GM23248 (cell line): ENCODE measurements around the gene ZGLP1. TPM values are rescaled to one million over a fixed set of nuclear protein-coding genes. Genes with fewer than 3 reads are reported as not detected.

Experiments used
- DNase-seq: peaks from one replicate; pipeline ENCODE4 v3.0.0-alpha.2; 2015
- H2AFZ ChIP-seq: fragments of 200-600 bp; sonication (generic); 2 replicates; pipeline ENCODE4 v1.6.1; 2016; ENCODE audit warnings: antibody characterized with exemption
- H3F3A ChIP-seq: fragments of 200-600 bp; sonication (generic); 2 replicates; pipeline ENCODE4 v1.6.1; 2016; ENCODE audit warnings: mild to moderate bottlenecking, antibody characterized with exemption, mixed run types; ENCODE audit not compliant: insufficient read depth
- H3K27ac ChIP-seq: fragments of 200-600 bp; sonication (generic); 2 replicates; pipeline ENCODE4 v1.5.1; 2016; ENCODE audit warnings: mild to moderate bottlenecking
- H3K27me3 ChIP-seq: fragments of 200-600 bp; sonication (generic); replicated peaks from 2 replicates; pipeline ENCODE4 v1.6.1; 2016; ENCODE audit warnings: mild to moderate bottlenecking; ENCODE audit not compliant: insufficient read depth
- H3K36me3 ChIP-seq: fragments of 200-600 bp; sonication (generic); 2 replicates; pipeline ENCODE4 v1.6.1; 2016; ENCODE audit warnings: low read depth, mild to moderate bottlenecking
- H3K4me1 ChIP-seq: fragments of 200-600 bp; sonication (generic); 2 replicates; pipeline ENCODE4 v1.6.1; 2016; ENCODE audit warnings: mild to moderate bottlenecking; ENCODE audit not compliant: insufficient read depth
- H3K4me2 ChIP-seq: fragments of 200-600 bp; sonication (generic); one replicate; pipeline ENCODE4 v1.6.1; 2016; ENCODE audit warnings: mild to moderate bottlenecking; ENCODE audit not compliant: unreplicated experiment
- H3K4me3 ChIP-seq: fragments of 200-600 bp; sonication (generic); 2 replicates; pipeline ENCODE4 v1.5.1; 2016; ENCODE audit warnings: mild to moderate bottlenecking
- H3K79me2 ChIP-seq: fragments of 200-600 bp; sonication (generic); 2 replicates; pipeline ENCODE4 v1.6.1; 2016; ENCODE audit warnings: mild to moderate bottlenecking; ENCODE audit not compliant: insufficient read depth
- H3K9ac ChIP-seq: fragments of 200-600 bp; sonication (generic); 2 replicates; pipeline ENCODE4 v1.6.1; 2016; ENCODE audit warnings: mild to moderate bottlenecking
- H3K9me2 ChIP-seq: fragments of 200-600 bp; sonication (generic); 2 replicates; pipeline ENCODE4 v1.6.1; 2016; ENCODE audit warnings: mixed run types, mild to moderate bottlenecking, moderate library complexity; ENCODE audit not compliant: insufficient read depth
- H3K9me3 ChIP-seq: fragments of 200-600 bp; sonication (generic); one replicate; pipeline ENCODE4 v1.6.1; 2017; ENCODE audit warnings: low read depth
- H4K20me1 ChIP-seq: fragments of 200-600 bp; sonication (generic); 2 replicates; pipeline ENCODE4 v1.6.0; 2016; ENCODE audit not compliant: insufficient read depth
- EZH2 ChIP-seq: fragments of 200-600 bp; sonication (generic); IDR thresholded peaks from 2 replicates; pipeline ENCODE4 v1.6.1; 2018; ENCODE audit warnings: antibody characterized with exemption, mild to moderate bottlenecking; ENCODE audit not compliant: insufficient read depth, poor library complexity, severe bottlenecking
- EZH2phosphoT487 ChIP-seq: fragments of 200-600 bp; sonication (generic); IDR thresholded peaks from 2 replicates; pipeline ENCODE4 v1.6.1; 2018; ENCODE audit warnings: antibody characterized with exemption, moderate library complexity, mild to moderate bottlenecking, low read depth; ENCODE audit not compliant: insufficient read depth
- WGBS, 2 experiments: methylation state at CpG; one replicate each; pipeline ENCODE4 v1.1.6; 2015 to 2017; ENCODE audit warnings: low lambda C conversion rate in 2 of 2, low coverage in 1 of 2; ENCODE audit errors: missing lambda C conversion rate in 2 of 2; 5-methylcytosine and 5-hydroxymethylcytosine counted together
- in situ Hi-C: fragments of 300-500 bp; cut with MboI; formaldehyde crosslinking; loops from 2 replicates; pipeline ENCODE4 v1.15.0; 2020
- polyA plus RNA-seq: library from polyadenylated mRNA; unstranded; fragments of >200 nt; fragmentation: Nextera tagmentation; extraction: Ambion mirVana; gene quantifications from 2 replicates; pipeline ENCODE4 v1.2.1, GENCODE V29; 2016
- total RNA-seq: library from RNA; depleted of rRNA; stranded (reverse); fragments of >200 nt; shearing (Covaris generic); gene quantifications from 2 replicates; pipeline ENCODE4 v1.2.3, GENCODE V29; 2014

ZGLP1 gene
- total and polyA plus RNA-seq, 2 experiments from 2014 or later: 1.8 to 2.5 TPM

GRCh38 chr19:10294368-10294697, 15.3 kb downstream of the ZGLP1 start:
- H3K4me2 ChIP-seq: no peak overlapping the region
- H3K27me3 ChIP-seq: no peaks in the 10 kb centered on the region
- H3K4me3 ChIP-seq: no peak overlapping the region
- no peak overlapping the region for H2AFZ ChIP-seq
- H3K9me3 ChIP-seq: no peaks in the 10 kb centered on the region
- in situ Hi-C loops: no loop called here
- no peaks in the 10 kb centered on the region for H3F3A ChIP-seq
- WGBS, 2 experiments: 47 to 51% methylated on average over 19 to 23 of the region's 25 CpGs
- no peaks in the 10 kb centered on the region for H4K20me1 ChIP-seq
- no peak overlapping the region for H3K27ac ChIP-seq
- H3K79me2 ChIP-seq: no peaks in the 10 kb centered on the region
- DNase-seq: no peak
- H3K36me3 ChIP-seq: no peaks in the 10 kb centered on the region
- TF ChIP-seq EZH2 (no peak), EZH2phosphoT487 (no peak)
- no peaks in the 10 kb centered on the region; the same call in 1 of the 2 replicates for H3K4me1 ChIP-seq
- H3K9me2 ChIP-seq: no peaks in the 10 kb centered on the region
- no peak overlapping the region for H3K9ac ChIP-seq

- Histone ChIP-seq H3K9me3 (no peaks in the 10 kb centered on the region), H3K36me3 (no peaks in the 10 kb centered on the region), H3K4me3 (no peak overlapping the region), H4K20me1 (no peaks in the 10 kb centered on the region), H3K27ac (no peak overlapping the region), H3F3A (no peaks in the 10 kb centered on the region), H3K9ac (no peak overlapping the region), H3K9me2 (no peaks in the 10 kb centered on the region), H3K4me2 (no peak overlapping the region), H3K4me1 (no peaks in the 10 kb centered on the region; the same call in 1 of the 2 replicates), H2AFZ (no peak overlapping the region), H3K27me3 (no peaks in the 10 kb centered on the region), H3K79me2 (no peaks in the 10 kb centered on the region)
- 45 to 46% methylated on average over 49 of the region's 49 CpGs for WGBS, 2 experiments
- TF ChIP-seq EZH2 (no peak), EZH2phosphoT487 (no peak)
- DNase-seq: no peak
- in situ Hi-C loops: no loop called here
Measured at GRCh38 chr19:10293637-10294367, 15.8 kb downstream of the ZGLP1 start.

GRCh38 chr19:10292789-10293636, 16.6 kb downstream of the ZGLP1 start:
- no peak overlapping the region for H3K4me2 ChIP-seq
- no peak overlapping the region for H3K9ac ChIP-seq
- H3F3A ChIP-seq: no peaks in the 10 kb centered on the region
- WGBS, 2 experiments: 34 to 38% methylated on average over 54 to 56 of the region's 56 CpGs
- no peaks in the 10 kb centered on the region for H3K9me3 ChIP-seq
- H3K27me3 ChIP-seq: no peaks in the 10 kb centered on the region
- no peaks in the 10 kb centered on the region for H4K20me1 ChIP-seq
- H2AFZ ChIP-seq: no peak overlapping the region
- peak; percentile 29 for DNase-seq
- H3K9me2 ChIP-seq: no peaks in the 10 kb centered on the region
- TF ChIP-seq EZH2 (no peak), EZH2phosphoT487 (no peak)
- no peaks in the 10 kb centered on the region for H3K79me2 ChIP-seq
- H3K36me3 ChIP-seq: no peaks in the 10 kb centered on the region
- no peak overlapping the region for H3K27ac ChIP-seq
- no peaks in the 10 kb centered on the region; the same call in 1 of the 2 replicates for H3K4me1 ChIP-seq
- in situ Hi-C loops: no loop called here
- H3K4me3 ChIP-seq: peak overlapping the region; percentile 72

GRCh38 chr19:10292206-10292788, 17.3 kb downstream of the ZGLP1 start:
- no peaks in the 10 kb centered on the region for H3K36me3 ChIP-seq
- in situ Hi-C loops: no loop called here
- no peaks in the 10 kb centered on the region for H3K27me3 ChIP-seq
- DNase-seq: peak; percentile 91
- WGBS, 2 experiments: 6 to 7% methylated on average over 28 to 45 of the region's 45 CpGs
- H3K9ac ChIP-seq: peak overlapping the region; percentile 70
- H2AFZ ChIP-seq: peak overlapping the region; percentile 76
- peak overlapping the region; percentile 72 for H3K4me3 ChIP-seq
- no peaks in the 10 kb centered on the region; the same call in 1 of the 2 replicates for H3K4me1 ChIP-seq
- no peaks in the 10 kb centered on the region for H3K79me2 ChIP-seq
- no peak for TF ChIP-seq EZH2
- TF ChIP-seq EZH2phosphoT487: no peak
- H3K9me2 ChIP-seq: no peaks in the 10 kb centered on the region
- H4K20me1 ChIP-seq: no peaks in the 10 kb centered on the region
- no peak overlapping the region for H3K27ac ChIP-seq
- peak overlapping the region; percentile 80 for H3K4me2 ChIP-seq
- H3F3A ChIP-seq: no peaks in the 10 kb centered on the region
- no peaks in the 10 kb centered on the region for H3K9me3 ChIP-seq
